HG03108 (cell line): ENCODE measurements around the gene RPRD1B.
"Not testable (repeated sequence)": the region's sequence is repeated elsewhere in the genome, so short reads cannot be mapped to it uniquely, and the experiment has no call there.

Experiments
- ATAC-seq: cut with Tn5 transposase; IDR thresholded peaks from one replicate; pipeline ENCODE4 v1.9.1; 2021; ENCODE audit warnings: moderate library complexity; ENCODE audit not compliant: unreplicated experiment

The RPRD1B gene

DNA sequence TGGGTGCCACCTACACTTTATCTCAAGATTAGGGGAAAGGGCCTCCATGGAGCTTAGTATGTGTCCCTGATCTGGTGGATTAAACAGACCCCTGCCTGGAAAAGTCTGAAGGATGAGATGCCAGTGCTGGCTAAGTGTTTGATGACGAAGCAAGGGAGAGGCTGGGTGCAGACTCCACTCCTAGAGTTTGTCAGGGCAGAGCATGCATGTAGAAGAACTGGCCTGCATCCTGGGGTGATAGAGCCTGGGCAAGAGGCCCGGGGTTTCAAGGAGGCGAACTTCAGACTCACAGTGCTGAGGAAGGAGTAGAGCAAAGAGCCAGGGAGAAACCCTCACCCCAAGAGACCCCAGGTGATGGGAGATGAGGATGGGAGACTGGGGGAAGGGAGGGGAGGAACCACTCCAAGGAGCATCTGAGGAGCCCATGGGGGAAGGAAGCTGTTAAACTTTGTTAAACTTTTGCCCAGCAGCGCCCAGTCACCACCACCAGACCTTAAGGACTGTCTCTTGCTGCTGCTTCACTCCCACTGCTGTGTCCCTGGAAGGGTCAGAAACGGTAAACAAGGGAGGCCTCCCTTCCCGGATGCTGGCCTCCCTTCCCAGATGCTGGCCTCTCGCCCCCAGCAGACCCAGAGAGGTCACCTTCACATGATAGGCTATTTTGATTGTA lies 61.6 kb downstream of the RPRD1B start:
- no peak for ATAC-seq

DNA sequence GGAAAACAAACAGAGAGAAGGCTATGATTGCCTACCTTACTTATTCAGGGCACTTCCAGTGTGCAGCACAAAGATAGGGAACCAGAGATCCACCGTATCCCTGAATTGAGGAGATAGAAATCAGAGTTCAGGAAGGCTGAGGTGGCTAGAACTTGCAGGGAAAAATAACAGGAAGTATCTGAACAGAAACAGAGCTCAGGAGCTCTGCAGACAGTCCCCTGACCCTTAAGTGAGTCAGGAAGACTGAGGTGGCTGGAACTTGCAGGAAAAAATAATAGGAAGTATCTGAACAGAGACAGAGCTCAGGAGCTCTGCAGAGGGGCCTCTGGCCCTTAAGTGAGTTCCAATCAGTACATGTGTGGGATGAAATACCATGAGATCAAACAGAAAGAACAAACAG lies 65.4 kb downstream of the RPRD1B start:
- ATAC-seq, result no peak

DNA sequence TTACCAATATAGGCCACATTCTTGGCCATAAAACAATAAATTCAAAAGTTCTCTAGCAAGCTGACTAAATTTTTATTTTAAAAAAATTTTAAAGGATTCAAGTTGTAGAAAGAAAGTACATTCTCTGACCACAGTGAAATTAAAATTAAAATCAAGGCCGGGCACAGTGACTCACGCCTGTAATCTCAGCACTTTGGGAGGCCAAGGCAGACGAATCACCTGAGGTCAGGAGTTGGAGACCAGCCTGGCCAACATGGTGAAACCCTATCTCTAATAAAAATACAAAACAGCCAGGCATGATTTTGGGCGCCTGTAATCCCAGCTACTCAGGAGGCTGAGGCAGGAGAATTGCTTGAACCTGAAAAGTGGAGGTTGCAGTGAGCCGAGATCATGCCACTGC lies 68.7 kb downstream of the RPRD1B start:
- not testable (repeated sequence) for ATAC-seq

DNA sequence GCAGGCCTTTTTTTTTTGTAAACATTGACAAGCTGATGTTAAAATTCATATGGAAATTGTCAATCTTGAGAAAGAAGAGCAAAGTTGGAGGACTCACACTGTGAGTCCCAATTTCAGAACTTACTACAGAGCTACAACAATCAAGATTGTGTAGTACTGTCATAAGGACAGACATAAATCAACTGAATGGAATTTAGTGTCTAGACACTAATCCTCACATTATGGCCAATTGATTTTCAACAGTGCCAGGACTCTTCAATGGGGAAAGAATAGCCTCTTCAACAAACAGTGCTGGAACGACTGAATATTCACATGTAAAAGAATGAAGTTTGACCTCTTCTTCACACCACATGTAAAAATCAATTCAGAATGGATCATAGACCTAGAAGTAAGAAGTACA lies 70.7 kb downstream of the RPRD1B start:
- ATAC-seq, result no peak

DNA sequence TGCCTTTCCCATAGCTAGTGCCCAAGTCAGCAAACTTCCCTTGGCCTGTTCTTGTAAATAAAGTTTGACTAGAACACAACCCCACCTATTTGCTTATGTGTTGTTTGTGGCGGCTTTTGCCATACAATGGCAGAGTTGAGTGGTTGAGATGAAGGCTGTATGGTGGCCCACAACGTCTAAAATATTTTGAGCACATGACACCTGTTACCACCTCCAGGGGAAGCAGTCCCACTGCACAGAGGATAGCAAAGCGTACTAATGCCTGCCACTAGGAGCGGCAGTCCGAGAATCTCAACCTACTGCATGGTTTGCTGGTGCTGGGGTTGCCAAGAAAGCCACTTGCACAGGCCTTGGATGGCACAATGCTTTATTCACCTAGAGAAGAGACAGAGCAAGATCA lies 72.9 kb downstream of the RPRD1B start:
- no peak for ATAC-seq

DNA sequence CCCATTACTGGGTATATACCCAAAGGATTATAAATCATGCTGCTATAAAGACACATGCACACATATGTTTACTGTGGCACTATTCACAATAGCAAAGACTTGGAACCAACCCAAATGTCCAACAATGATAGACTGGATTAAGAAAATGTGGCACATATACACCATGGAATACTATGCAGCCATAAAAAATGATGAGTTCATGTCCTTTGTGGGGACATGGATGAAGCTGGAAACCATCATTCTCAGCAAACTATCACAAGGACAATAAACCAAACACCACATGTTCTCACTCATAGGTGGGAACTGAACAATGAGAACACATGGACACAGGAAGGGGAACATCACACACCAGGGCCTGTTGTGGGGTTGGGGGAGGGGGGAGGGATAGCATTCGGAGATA lies 73.8 kb downstream of the RPRD1B start:
- not testable (repeated sequence) for ATAC-seq

DNA sequence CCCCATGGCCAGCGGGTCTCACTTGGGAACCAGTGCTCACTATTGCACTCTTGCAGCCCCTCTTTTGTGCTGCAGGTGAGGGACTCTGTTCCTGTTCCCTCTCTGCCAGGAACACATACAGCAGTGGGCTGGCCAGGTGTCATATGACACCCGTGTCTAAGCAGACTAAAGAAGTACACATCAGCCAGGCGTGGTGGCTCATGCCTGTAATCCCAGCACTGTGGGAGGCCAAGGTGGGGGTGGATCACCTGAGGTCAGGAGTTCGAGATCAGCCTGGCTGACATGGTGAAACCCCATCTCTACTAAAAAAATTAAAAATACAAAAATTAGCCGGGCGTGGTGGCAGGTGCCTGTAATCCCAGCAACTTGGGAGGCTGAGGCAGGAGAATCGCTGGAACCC lies 74.4 kb downstream of the RPRD1B start:
- not testable (repeated sequence) for ATAC-seq

DNA sequence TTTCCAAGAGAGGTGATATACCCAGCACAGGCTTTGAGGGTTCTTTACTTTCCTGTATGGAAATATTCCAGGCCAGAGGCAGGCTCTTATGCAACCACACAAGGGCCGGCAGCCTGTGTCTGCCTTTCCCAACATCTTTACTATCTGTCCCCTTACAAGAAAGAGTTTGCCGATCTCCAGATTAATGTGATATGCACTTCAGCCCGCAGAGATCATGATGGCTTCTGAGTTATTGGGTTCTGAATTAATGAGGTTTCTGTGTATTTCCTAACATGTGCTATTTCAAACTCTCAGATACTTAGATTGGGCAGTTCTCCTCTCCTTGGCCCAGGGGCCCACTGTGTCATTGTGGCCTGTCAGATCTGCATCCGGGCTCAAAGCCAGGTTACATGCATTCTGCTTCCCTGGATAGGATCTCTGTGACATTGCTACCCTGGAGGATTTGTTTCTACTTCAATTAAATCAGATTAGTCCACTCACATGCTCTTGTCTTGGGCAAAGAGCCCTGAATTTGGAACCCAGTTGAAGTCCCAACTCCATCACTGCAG lies 75.0 kb downstream of the RPRD1B start:
- ATAC-seq, result no peak

DNA sequence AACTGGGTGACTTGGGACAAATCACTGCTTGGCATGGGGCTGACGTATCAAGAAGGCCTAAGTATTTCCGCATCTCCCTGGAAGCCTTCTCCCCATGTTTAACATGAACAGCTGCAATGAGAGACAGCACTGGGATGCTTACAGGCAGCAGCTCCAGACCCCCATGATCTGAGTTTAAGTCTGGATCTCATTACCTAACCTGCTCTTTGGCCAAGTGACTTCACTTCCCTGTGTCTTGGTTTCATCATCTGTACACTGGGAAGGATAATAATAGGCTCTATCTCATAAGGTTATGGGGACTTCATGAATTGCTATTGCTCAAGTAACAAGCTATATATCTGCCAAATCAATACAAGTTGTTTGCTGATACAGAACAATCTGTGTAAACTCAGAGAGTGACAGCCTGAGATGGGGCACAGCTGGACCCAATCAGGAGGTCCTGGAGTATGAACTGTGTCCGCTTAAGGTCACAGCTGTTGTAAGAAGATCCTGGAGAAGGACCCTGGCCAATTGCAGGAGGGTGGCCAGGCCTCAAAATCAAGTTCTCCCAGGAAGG lies 75.5 kb downstream of the RPRD1B start:
- ATAC-seq, result no peak

DNA sequence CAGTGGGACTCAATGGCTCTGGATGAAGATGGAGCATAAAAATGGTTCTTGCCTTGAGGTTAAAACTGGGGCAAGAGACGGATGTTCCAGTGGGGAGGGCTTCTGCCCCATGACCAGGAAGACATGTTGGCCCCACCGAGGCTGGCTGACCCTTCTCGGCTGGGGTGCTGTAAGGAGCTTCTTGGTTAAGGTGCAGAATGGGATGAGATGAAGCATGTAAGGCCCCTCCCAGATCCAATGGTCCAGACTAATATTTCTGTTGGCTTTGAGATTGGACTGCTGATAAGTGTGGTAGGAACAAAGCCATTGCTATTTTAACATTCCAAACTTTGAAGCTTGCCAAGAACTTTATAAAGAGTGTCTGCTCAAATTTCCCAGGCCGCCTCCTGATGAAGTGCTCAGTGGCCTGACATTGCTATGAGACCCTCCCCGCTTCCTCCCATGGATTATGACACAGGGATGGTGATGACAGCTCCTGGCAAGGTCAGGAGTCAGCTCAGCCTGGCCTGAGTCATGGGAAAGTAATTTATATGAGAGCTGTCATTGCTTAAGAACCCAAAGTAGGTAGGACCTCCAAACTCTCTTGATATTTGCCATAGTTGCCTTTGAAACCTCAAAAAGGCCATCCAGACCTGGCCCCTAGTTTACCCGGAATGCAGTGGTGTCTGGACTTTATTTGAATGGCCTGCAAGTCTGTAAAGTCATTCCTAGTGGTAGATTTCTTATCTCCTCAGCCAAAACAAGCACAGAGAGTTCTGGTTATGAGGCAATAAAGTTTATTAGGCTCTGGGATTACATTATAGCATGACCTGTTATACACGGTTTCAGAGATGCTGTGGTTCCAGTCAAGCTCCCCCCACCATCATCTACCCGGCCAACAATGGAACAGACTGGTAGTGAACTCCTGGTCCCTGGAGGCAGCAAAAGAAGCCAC lies 76.3 kb downstream of the RPRD1B start:
- no peak for ATAC-seq

DNA sequence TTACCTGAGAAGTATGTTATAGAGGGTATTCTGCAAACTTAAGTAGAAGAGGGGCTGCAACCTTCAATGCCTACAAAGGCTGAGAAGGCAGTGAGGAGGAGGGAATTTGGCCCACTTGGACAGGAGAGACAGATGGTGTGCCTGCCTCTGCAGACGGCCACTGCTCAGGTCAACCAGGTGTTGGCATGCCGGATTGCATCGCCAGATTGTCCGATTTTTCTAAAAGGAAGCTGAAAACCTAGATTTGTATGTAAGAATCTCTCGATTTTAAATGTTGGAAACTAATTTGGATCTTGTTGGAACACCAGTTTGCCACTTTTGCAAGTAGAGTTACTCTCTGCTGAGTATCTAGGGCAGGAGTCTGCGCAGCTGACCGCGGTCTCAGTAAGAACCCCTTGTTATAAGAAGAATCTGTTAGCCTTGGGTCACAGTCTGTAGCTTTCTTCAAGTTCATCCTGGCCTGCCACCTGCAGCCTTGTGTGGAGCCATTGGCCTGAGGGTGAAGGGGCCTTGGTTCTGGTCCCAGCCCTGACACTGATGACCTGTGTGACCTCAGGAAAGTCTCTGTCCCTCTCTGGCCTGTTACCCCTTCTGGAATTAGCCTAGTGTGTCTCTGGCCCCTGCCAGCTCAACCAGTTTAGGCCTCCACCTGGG lies 77.1 kb downstream of the RPRD1B start:
- no peak for ATAC-seq

DNA sequence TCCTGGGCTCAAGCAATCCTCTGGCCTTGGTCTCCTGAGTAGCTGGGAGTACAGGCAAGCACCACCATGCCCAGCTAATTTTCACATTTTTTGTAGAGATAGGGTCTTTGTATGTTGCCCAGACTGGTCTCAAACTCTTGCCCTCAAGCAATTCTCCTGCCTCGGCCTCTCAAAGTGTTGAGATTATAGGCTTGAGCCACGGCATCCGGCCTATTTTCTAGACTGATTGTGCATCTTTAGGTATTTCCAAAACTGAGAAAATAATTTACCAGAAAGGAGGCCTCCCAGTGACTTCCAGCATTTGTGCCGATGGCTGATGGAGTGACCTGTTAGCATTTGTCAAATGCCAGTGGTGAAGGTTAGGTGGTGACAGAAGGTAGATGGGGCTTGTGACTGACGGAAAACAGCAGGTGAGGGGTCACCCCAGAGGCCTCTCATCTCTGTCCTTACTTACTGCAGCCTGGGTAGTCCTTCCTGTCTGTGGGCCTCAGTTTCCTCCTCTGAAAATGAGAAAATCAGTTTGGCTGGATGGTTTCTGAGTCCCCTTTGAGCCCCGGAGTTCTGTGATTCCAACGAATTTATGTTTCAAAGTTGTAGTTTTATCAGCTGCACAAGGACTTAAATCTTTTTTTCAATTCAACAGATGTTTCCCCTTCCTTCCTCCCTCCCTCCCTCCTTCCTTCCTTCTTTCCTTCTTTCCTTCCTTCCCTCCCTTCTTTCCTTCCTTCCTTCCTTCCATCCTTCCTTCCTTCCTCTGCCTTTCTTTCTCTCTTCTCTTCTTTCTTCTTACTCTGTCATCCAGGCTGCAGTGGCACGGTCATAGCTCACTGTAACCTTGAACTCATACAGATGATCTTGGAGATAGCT lies 78.1 kb downstream of the RPRD1B start:
- no peak for ATAC-seq

DNA sequence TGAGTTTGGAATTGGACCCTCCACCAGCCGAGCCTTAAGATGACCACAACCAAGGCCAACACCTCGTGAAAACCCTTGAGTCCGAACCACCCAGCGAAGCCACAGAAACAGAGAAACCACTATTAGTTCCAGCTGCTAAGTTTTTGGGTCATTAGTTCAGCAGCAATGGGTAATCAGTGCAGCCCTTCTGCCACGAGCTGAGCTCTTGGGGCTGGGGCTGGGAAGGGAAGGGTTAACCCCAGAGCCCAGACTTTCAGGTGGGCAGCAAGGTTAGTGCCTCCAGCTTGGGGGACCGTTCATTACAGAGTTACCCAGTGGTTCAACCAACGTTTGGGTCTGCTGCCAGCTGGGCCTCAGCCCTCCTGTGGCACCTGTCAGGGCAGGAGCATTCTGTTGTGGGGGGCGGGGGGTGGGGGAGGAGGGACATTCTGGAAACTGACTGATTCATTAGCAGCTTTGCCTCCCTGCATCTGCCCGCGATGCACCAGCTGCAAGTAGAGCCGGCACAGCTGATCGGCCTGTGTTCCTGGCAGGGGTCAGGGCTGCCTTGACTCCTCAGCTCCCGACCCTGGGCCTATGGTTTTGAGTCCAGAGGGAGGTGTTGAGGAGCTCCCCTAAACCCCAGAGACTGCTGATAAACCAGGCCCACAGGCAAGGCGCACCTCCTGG lies 78.8 kb downstream of the RPRD1B start:
- no peak for ATAC-seq

DNA sequence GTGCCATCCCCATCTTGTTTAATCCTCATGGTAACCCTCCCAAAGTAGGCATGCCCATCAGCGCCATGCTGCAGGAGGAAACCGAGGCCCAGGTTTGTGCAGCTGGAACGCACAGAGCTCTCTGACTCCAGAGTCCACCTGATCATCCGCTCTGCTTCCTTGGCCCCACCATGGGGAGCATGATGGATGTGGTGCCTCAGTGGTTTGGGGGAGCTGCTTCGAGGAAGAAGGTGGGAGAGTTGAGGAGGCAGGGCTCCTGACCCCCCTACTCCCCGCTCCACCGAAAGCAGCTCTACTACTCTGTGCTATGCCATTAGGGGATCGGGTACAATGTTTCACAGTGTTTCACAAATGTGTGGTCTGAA lies 79.4 kb downstream of the RPRD1B start:
- no peak for ATAC-seq

DNA sequence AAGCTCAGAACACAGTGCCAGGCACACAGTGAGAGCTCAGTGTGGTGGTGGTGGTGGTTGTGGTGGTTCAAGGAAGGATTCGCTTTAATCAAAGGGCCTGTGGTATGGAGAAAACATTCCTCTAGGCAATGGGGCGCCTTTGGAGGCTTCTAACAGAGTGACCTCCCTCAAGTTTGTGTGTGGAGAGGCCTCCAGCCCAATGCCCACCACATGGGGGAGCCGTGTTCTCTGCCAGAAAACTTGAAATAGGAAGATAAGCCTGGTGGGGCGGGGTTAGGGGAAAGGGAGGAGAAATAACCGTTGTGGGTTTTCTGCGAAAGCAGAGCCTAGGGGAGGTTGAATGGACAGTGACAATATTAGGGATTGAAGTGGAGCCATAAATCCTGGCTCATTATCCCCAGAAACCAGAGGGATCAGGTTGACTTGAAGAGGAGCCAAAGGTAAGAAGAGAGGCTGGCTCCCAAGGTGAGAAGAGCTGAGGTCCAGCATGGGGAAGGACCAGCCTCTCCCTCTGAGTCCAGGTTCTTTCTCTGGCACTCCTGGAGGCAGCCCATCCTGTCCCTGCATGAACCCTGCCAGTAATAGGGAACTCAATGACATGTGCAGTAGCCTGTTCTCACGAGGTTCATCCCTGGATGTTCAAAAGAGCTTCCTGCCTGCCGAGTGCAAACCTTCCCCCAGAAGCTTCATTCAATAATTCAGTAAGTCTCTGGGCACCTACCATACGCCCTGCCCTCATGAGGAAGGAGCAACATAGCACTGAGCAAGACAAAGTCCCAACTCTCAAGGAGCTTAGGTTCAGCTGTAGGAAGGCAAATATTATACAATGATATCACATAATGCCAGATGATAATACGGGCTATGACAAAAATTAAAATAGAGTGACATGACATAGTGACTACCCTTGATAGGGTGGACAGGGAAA lies 80.1 kb downstream of the RPRD1B start:
- ATAC-seq, result no peak

DNA sequence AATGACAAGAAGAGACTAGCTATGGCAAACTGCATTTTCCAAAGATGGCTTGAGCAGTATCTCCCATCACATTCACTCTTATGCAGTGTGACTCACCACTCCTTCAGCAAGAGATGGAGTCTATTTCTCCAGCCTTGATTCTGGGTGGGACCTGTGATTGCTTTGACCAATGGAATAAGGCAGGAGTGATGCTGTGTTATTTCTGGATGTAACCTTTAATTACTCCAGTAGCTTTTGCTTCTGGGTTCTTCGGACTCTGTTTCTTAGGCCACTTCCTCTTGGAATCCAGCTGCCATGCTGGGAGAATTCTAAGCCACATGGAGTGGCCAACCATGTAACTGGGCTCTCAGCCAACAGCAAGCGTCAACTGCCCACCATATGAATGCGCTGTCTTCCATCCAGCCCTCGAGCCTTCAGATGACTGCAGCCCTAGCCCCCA lies 80.8 kb downstream of the RPRD1B start:
- ATAC-seq, result no peak

DNA sequence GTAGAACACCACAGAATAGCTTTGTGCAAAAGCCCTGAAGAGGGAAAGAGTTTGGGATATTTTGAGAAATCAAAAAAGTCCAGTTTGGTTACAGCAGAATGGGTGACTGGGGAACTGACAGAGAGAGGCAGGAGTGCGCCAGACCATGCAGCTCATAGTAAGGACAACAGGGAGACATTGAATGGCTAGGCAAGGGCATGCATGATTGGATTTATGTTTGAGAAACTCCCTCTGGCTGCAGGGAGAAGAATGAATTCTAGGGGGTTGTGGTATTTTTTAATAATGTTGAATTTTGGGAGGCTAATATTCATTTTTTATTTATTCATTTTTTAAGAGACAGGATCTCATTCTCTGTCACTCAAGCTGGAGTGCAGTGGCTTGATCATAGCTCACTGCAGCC lies 81.7 kb downstream of the RPRD1B start:
- ATAC-seq, result no peak

DNA sequence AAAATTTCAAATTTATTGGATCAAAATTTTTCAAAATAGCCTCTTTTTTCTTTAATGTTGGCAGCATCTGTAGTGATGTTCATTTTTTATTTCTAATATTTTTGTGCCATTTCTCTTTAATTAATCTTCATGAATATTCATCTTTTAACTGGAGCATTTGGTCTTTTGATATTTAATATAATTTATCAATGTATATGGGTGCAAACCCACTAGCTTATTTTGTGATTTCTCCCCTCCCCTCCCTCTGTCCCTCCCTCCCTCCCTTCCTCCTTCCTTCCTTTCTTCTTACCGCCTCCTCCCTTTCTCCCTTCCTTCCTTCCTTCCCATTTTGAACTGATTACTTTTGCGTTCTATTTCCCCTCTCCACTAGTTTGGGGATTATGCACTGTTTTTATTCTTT lies 82.3 kb downstream of the RPRD1B start:
- no peak for ATAC-seq
